HEK293 (cell line): ENCODE results near the gene AFF2.

Experiments used
- CTCF ChIA-PET: fragments of 350-600 bp; formaldehyde crosslinking; extraction: SDS; loops from one replicate; lab custom pipeline; 2021; ENCODE audit warnings: antibody characterized with exemption; lab: Yijun Ruan, JAX
- POLR2A ChIA-PET: fragments of 300-600 bp; formaldehyde crosslinking; extraction: SDS; loops from one replicate; lab custom pipeline; 2020; ENCODE audit warnings: antibody characterized with exemption, inconsistent platforms; lab: Yijun Ruan, JAX
- H3K27ac ChIP-seq: fragments of 200-500 bp; sonication (Bioruptor generic); 2 replicates; pipeline ENCODE4 v1.5.1; 2014; ENCODE audit warnings: low read depth, low read length, control low read depth, inconsistent platforms; ENCODE audit errors: extremely low read depth
- H3K36me3 ChIP-seq, 2 experiments: fragments of 200-500 bp in 1 of 2; sonication (Bioruptor generic) in 1 of 2; 1 replicate in 1 of 2; 2 replicates in 1 of 2; pipeline ENCODE4 v1.5.1; 2014 to 2017; ENCODE audit warnings: inconsistent platforms in 2 of 2, low read length in 2 of 2; ENCODE audit not compliant: control insufficient read depth in 2 of 2, insufficient read depth in 1 of 2
- H3K4me1 ChIP-seq: fragments of 200-500 bp; sonication (Bioruptor generic); 2 replicates; pipeline ENCODE4 v1.5.1; 2014; ENCODE audit warnings: mild to moderate bottlenecking, low read length, inconsistent platforms; ENCODE audit not compliant: control insufficient read depth, insufficient read depth
- H3K4me3 ChIP-seq: 2 replicates; pipeline ENCODE4 v1.5.1; 2011; ENCODE audit warnings: low read depth, mild to moderate bottlenecking, control low read depth, low read length, moderate library complexity
- H3K9me3 ChIP-seq: fragments of 200-500 bp; sonication (Bioruptor generic); 2 replicates; pipeline ENCODE4 v1.5.1; 2014; ENCODE audit warnings: low read depth, low read length, inconsistent platforms; ENCODE audit not compliant: control insufficient read depth, insufficient read depth
- GLI4 ChIP-seq: fragments of 450-650 bp; formaldehyde crosslinking; IDR thresholded peaks from 2 replicates; pipeline ENCODE4 v1.5.1; 2016; ENCODE audit warnings: missing biosample characterization, missing genetic modification characterization
- GLIS1 ChIP-seq: fragments of 450-650 bp; formaldehyde crosslinking; IDR thresholded peaks from 2 replicates; pipeline ENCODE4 v1.5.1; 2016; ENCODE audit warnings: missing biosample characterization, missing genetic modification characterization
- GLIS2 ChIP-seq: fragments of 450-650 bp; formaldehyde crosslinking; IDR thresholded peaks from 2 replicates; pipeline ENCODE4 v1.5.1; 2016; ENCODE audit warnings: missing biosample characterization, missing genetic modification characterization
- IKZF3 ChIP-seq: fragments of 450-650 bp; IDR thresholded peaks from 2 replicates; pipeline ENCODE4 v1.5.0; 2018; ENCODE audit warnings: missing biosample characterization, mild to moderate bottlenecking, missing genetic modification characterization, moderate library complexity
- KLF7 ChIP-seq: fragments of 450-650 bp; formaldehyde crosslinking; IDR thresholded peaks from 2 replicates; pipeline ENCODE4 v1.5.1; 2016; ENCODE audit warnings: missing biosample characterization, missing genetic modification characterization, borderline replicate concordance
- YY1 ChIP-seq: fragments of 450-650 bp; formaldehyde crosslinking; IDR thresholded peaks from 2 replicates; pipeline ENCODE4 v1.5.1; 2018; ENCODE audit warnings: missing biosample characterization, missing genetic modification characterization
- ZBTB1 ChIP-seq: fragments of 450-650 bp; formaldehyde crosslinking; IDR thresholded peaks from 2 replicates; pipeline ENCODE4 v1.5.1; 2016; ENCODE audit warnings: missing biosample characterization, missing genetic modification characterization
- ZFP69B ChIP-seq: fragments of 450-650 bp; formaldehyde crosslinking; IDR thresholded peaks from 2 replicates; pipeline ENCODE4 v1.5.1; 2016; ENCODE audit warnings: missing biosample characterization, missing genetic modification characterization
- ZNF10 ChIP-seq: fragments of 450-650 bp; formaldehyde crosslinking; IDR thresholded peaks from 2 replicates; pipeline ENCODE4 v1.5.1; 2017; ENCODE audit warnings: missing biosample characterization, missing genetic modification characterization
- ZNF174 ChIP-seq: fragments of 450-650 bp; formaldehyde crosslinking; IDR thresholded peaks from 2 replicates; pipeline ENCODE4 v1.5.0; 2017; ENCODE audit warnings: missing biosample characterization, mild to moderate bottlenecking, missing genetic modification characterization
- ZNF184 ChIP-seq: fragments of 450-650 bp; IDR thresholded peaks from 2 replicates; pipeline ENCODE4 v1.5.1; 2018; ENCODE audit warnings: missing biosample characterization, mild to moderate bottlenecking, missing genetic modification characterization
- ZNF426 ChIP-seq: fragments of 450-650 bp; formaldehyde crosslinking; IDR thresholded peaks from 2 replicates; pipeline ENCODE4 v1.5.1; 2017; ENCODE audit warnings: missing biosample characterization, missing genetic modification characterization, mild to moderate bottlenecking, inconsistent platforms, moderate library complexity
- ZNF501 ChIP-seq: fragments of 450-650 bp; formaldehyde crosslinking; IDR thresholded peaks from 2 replicates; pipeline ENCODE4 v1.5.1; 2016; ENCODE audit warnings: missing biosample characterization, missing genetic modification characterization
- ZNF521 ChIP-seq: fragments of 450-650 bp; formaldehyde crosslinking; IDR thresholded peaks from 2 replicates; pipeline ENCODE4 v1.5.1; 2017; ENCODE audit warnings: missing biosample characterization, mild to moderate bottlenecking, missing genetic modification characterization
- ZNF529 ChIP-seq: fragments of 450-650 bp; formaldehyde crosslinking; IDR thresholded peaks from 2 replicates; pipeline ENCODE4 v1.5.1; 2017; ENCODE audit warnings: missing genetic modification characterization, missing biosample characterization; ENCODE audit not compliant: insufficient replicate concordance
- ZNF549 ChIP-seq: fragments of 450-650 bp; IDR thresholded peaks from 2 replicates; pipeline ENCODE4 v1.5.1; 2018; ENCODE audit warnings: missing biosample characterization, missing genetic modification characterization, mild to moderate bottlenecking, inconsistent platforms, moderate library complexity
- ZNF558 ChIP-seq: fragments of 450-650 bp; formaldehyde crosslinking; IDR thresholded peaks from 2 replicates; pipeline ENCODE4 v1.5.1; 2016; ENCODE audit warnings: missing biosample characterization, missing genetic modification characterization
- ZNF747 ChIP-seq: fragments of 450-650 bp; formaldehyde crosslinking; IDR thresholded peaks from 2 replicates; pipeline ENCODE4 v1.5.1; 2016; ENCODE audit warnings: missing biosample characterization, missing genetic modification characterization
- ZNF777 ChIP-seq: fragments of 450-650 bp; formaldehyde crosslinking; IDR thresholded peaks from 2 replicates; pipeline ENCODE4 v1.5.1; 2017; ENCODE audit warnings: missing biosample characterization, missing genetic modification characterization, borderline replicate concordance
- ZNF785 ChIP-seq: fragments of 450-650 bp; formaldehyde crosslinking; IDR thresholded peaks from 2 replicates; pipeline ENCODE4 v1.5.1; 2016; ENCODE audit warnings: missing biosample characterization, missing genetic modification characterization
- ZNF791 ChIP-seq: fragments of 450-650 bp; formaldehyde crosslinking; IDR thresholded peaks from 2 replicates; pipeline ENCODE4 v1.5.1; 2016; ENCODE audit warnings: missing biosample characterization, missing genetic modification characterization
- TF ChIP-seq, protein P1 (sequence below): fragments of 450-650 bp; formaldehyde crosslinking; IDR thresholded peaks from 2 replicates; pipeline ENCODE4 v1.5.1; 2016; ENCODE audit warnings: missing biosample characterization, missing genetic modification characterization

The AFF2 gene

DNA sequence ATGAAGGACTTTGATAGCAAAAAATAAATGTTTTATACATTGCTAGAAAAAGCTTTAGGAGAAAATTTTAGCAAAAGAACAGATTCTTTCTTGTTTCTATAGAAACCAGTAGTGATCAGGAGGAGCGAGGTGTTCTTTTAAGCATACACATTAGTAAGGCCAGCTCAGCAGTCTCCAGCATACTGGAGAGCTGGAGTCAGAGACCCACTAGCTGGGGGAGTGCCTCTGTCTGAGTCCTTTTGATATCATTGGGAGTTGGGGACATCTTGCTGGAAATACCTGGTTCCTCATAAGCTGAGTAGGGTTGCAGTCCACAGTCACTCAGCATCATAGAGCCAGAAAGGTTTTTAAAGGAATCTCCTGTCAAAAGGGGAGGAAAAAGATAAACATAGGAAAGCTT is 67.4 kb downstream of the AFF2 start:
- CTCF ChIA-PET: interaction anchor here (0.6 to 3.3 kb wide), 5 partner anchors 15 to 157 kb away, joined by 3 to 16 read pairs (median 4); no protein-coding TSS in a partner anchor
- Histone ChIP-seq H3K27ac (no peak overlapping the region), H3K36me3 (no peaks in the 10 kb centered on the region), H3K4me1 (0 out of 2 replicates have a peak, but pooled peaks cover 3% of the 10 kb centered on the region), H3K4me3 (no peak overlapping the region), H3K9me3 (no peaks in the 10 kb centered on the region)
- POLR2A ChIA-PET: no interaction called here
- TF ChIP-seq ZNF791 (no peak), GLIS1 (tag by site-specific recombination) (no peak), ZNF558 (no peak)

DNA sequence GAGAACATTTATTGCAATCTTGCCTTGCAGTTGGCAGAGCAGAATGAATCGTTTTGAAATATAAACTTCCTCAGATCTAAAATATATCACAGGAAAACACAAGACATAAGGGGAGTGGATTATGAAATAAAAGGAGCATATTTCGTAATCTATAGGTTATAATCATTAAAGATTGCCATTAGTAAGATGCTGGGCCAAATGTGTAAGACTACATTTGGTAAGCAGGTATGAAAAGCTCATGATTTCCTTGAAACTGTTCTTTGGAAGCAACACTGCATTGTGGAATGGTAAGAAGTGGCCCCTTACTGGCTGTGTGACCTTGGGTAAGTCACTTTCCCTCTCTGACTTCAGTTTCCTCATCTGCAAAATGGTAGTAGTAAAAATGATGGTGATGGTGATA is 68.3 kb downstream of the AFF2 start:
- Histone ChIP-seq H3K4me3 (no peak overlapping the region), H3K9me3 (no peaks in the 10 kb centered on the region), H3K4me1 (0 out of 2 replicates have a peak, but pooled peaks cover 3% of the 10 kb centered on the region), H3K27ac (no peak overlapping the region), H3K36me3 (no peaks in the 10 kb centered on the region)
- TF ChIP-seq ZNF785 (tag by site-specific recombination) (no peak), ZNF184 (tag by site-specific recombination) (no peak), YY1 (tag by site-specific recombination) (no peak), ZNF521 (tag by site-specific recombination) (no peak), ZBTB1 (tag by site-specific recombination) (no peak), ZFP69B (tag by site-specific recombination) (no peak), IKZF3 (tag by site-specific recombination) (no peak), GLI4 (no peak), ZNF558 (no peak), ZNF777 (no peak), ZNF747 (no peak), ZNF174 (tag by site-specific recombination) (no peak), GLIS2 (tag by site-specific recombination) (no peak), ZNF529 (tag by site-specific recombination) (no peak)
- TF ChIP-seq, protein P1, sequence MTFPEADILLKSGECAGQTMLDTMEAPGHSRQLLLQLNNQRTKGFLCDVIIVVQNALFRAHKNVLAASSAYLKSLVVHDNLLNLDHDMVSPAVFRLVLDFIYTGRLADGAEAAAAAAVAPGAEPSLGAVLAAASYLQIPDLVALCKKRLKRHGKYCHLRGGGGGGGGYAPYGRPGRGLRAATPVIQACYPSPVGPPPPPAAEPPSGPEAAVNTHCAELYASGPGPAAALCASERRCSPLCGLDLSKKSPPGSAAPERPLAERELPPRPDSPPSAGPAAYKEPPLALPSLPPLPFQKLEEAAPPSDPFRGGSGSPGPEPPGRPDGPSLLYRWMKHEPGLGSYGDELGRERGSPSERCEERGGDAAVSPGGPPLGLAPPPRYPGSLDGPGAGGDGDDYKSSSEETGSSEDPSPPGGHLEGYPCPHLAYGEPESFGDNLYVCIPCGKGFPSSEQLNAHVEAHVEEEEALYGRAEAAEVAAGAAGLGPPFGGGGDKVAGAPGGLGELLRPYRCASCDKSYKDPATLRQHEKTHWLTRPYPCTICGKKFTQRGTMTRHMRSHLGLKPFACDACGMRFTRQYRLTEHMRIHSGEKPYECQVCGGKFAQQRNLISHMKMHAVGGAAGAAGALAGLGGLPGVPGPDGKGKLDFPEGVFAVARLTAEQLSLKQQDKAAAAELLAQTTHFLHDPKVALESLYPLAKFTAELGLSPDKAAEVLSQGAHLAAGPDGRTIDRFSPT (tag by site-specific recombination): no peak
- ChIA-PET CTCF (interaction anchor here (3.3 kb wide), 1 partner anchor 16 kb away, joined by 16 read pairs; no protein-coding TSS in a partner anchor), POLR2A (no interaction called here)

DNA sequence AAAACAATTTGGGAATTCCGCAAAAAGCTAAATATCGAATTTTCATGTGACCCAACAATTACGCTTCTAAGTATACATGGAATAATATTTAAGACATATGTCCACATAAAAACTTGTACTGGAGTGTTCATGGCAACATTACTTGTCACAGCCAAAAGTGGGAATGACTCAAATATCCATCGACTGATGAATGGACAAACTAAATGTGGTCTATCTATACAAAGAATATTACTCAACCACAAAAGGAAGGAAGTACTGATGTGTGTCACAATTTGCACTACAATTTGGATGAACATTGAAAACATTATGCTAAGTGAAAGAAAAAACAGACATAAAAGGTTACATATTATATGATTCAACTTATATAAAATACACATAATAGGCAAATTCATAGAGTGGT is 71.9 kb downstream of the AFF2 start:
- Histone ChIP-seq H3K27ac (no peak overlapping the region), H3K9me3 (no peaks in the 10 kb centered on the region), H3K36me3 (no peaks in the 10 kb centered on the region), H3K4me3 (no peak overlapping the region), H3K4me1 (0 out of 2 replicates have a peak, but pooled peaks cover 3% of the 10 kb centered on the region)
- POLR2A ChIA-PET: no interaction called here
- CTCF ChIA-PET: interaction anchor here (0.7 kb wide), 1 partner anchor 113 kb away, joined by 4 read pairs; no protein-coding TSS in a partner anchor
- TF ChIP-seq ZNF10 (tag by site-specific recombination) (peak; percentile 60; the same call in 1 of the 2 replicates), KLF7 (tag by site-specific recombination) (no peak)

DNA sequence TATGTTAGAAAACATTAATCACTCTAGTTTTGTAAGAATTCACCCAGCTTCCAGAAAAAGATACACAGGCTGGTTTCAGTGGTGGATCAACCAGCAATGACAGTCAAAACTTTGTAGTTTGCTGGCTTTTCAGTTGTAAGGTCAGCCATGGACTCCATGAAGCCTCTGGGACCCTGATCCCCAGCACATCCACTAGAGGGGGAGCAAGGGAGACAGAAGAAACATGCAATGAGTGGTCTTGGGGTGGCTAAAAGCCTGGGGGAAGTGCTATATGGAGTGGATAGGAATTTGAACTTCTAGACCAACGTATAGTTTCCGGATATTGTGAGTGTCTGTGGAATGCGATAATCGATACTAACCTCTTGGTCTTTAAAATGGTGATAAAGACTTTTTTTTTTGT is 72.7 kb downstream of the AFF2 start:
- H3K9me3 ChIP-seq: no peaks in the 10 kb centered on the region
- ChIA-PET POLR2A (no interaction called here), CTCF (no interaction called here)
- H3K4me1 ChIP-seq: no peaks in the 10 kb centered on the region
- no peak overlapping the region for H3K27ac ChIP-seq
- H3K4me3 ChIP-seq: no peak overlapping the region
- no peak for TF ChIP-seq ZNF549 (tag by site-specific recombination)
- no peak for TF ChIP-seq ZNF501 (tag by site-specific recombination)
- TF ChIP-seq ZBTB1 (tag by site-specific recombination): no peak
- no peak for TF ChIP-seq ZNF426 (tag by site-specific recombination)
- H3K36me3 ChIP-seq: no peaks in the 10 kb centered on the region
